ENCODE data around the gene ELOVL6. TPM values are rescaled to one million over a fixed set of nuclear protein-coding genes. Genes with fewer than 3 reads are reported as not detected.

The ELOVL6 gene
- total and polyA plus RNA-seq, 9 of the 15 experiments (the other 6 are each of a cell fraction or from before 2014, with no cell fraction given): 18.3 to 82.6 (median 46.0) TPM

GRCh38 chr4:110019153-110019552, 179.3 kb downstream of the ELOVL6 start:
- no peak overlapping the region for H3K9ac ChIP-seq (ENCODE audit: insufficient read depth in 1 of 2, low read depth in 2 of 2, low read length in 2 of 2)
- no peak overlapping the region for H3K27ac ChIP-seq (ENCODE audit: extremely low read depth, low read depth, low read length)
- no peaks in the 10 kb centered on the region for H3K36me3 ChIP-seq (ENCODE audit: control insufficient read depth, insufficient read depth, low read length)
- H3K27me3 ChIP-seq (ENCODE audit: control insufficient read depth in 2 of 2, insufficient read depth in 2 of 2, low read length in 2 of 2): peaks cover 0 to 4% of the 10 kb centered on the region in 2 experiments; a peak in 1 of 5 replicates
- no peak overlapping the region for H2AFZ ChIP-seq (ENCODE audit: low read depth, low read length)
- no peak for ATAC-seq
- no peaks in the 10 kb centered on the region for H3K9me1 ChIP-seq (ENCODE audit: control insufficient read depth, insufficient read depth, low read length)
- FAIRE-seq: no peak
- intact Hi-C loops (cut with micrococcal nuclease): no loop called here
- H3K4me1 ChIP-seq (replicated peaks in 1 of 2; ENCODE audit: control insufficient read depth in 2 of 2, insufficient read depth in 2 of 2, low read length in 2 of 2): no peaks in the 10 kb centered on the region
- no peaks in the 10 kb centered on the region for H4K20me1 ChIP-seq (replicated peaks; ENCODE audit: control insufficient read depth, insufficient read depth, low read length)
- no peak overlapping the region for H3K4me3 ChIP-seq
- no peak overlapping the region for H3K4me2 ChIP-seq (ENCODE audit: insufficient read depth, low read length)
- 0% methylated on average over 3 of the region's 3 CpGs for WGBS (ENCODE audit: insufficient coverage, low coverage, missing lambda C conversion rate)
- ChIA-PET CTCF (ENCODE audit: low intra/inter-chr PET ratio) (no interaction called here), POLR2A (interaction anchor here (1.3 kb wide), 1 partner anchor 12 kb away, joined by 3 read pairs; no protein-coding TSS in a partner anchor)
- no peak for DNase-seq (ENCODE audit: extremely low read depth in 1 of 4, low spot score in 3 of 4)
- in situ Hi-C loops (cut with MboI): no loop called here
- BruUV-seq (replicated peaks): no TSS peak
- H3K79me2 ChIP-seq (ENCODE audit: control insufficient read depth, insufficient read depth, low read length): no peaks in the 10 kb centered on the region
- H3K9me3 ChIP-seq (replicated peaks; ENCODE audit: control insufficient read depth, insufficient read depth, low read depth, low read length): no peaks in the 10 kb centered on the region
- TF ChIP-seq, protein P1, sequence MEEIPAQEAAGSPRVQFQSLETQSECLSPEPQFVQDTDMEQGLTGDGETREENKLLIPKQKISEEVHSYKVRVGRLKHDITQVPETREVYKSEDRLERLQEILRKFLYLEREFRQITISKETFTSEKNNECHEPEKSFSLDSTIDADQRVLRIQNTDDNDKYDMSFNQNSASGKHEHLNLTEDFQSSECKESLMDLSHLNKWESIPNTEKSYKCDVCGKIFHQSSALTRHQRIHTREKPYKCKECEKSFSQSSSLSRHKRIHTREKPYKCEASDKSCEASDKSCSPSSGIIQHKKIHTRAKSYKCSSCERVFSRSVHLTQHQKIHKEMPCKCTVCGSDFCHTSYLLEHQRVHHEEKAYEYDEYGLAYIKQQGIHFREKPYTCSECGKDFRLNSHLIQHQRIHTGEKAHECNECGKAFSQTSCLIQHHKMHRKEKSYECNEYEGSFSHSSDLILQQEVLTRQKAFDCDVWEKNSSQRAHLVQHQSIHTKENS (CRISPR knock-in tag; IDR thresholded peaks at IDR 0.05): no peak
- TF ChIP-seq TEAD2 (tag; IDR thresholded peaks at IDR 0.05): no peak
- TF ChIP-seq CBFA2T2 (conservative IDR thresholded peaks at IDR 0.05): no peak
- TF ChIP-seq BHLHE40 (IDR thresholded peaks at IDR 0.05; ENCODE audit: low read length): no peak
- TF ChIP-seq SIN3A (IDR thresholded peaks at IDR 0.05; ENCODE audit: borderline replicate concordance in 2 of 2, control insufficient read depth in 1 of 2, low read depth in 2 of 2, low read length in 2 of 2): no peak
- no peak for TF ChIP-seq RUNX1 (IDR thresholded peaks at IDR 0.05; ENCODE audit: low read depth)
- TF ChIP-seq BRD9 (IDR thresholded peaks at IDR 0.05; ENCODE audit: low read depth, partially characterized antibody): no peak
- TF ChIP-seq E2F6 (IDR thresholded peaks at IDR 0.05; ENCODE audit: borderline replicate concordance in 1 of 2, extremely low read depth in 1 of 2, insufficient read depth in 1 of 2, insufficient read length in 1 of 2, low read depth in 1 of 2, low read length in 1 of 2, poor library complexity in 1 of 2, severe bottlenecking in 1 of 2): no peak
- no peak for TF ChIP-seq POLR2G (IDR thresholded peaks at IDR 0.05; ENCODE audit: low read depth, low read length)
- TF ChIP-seq RAD51 (IDR thresholded peaks at IDR 0.05; ENCODE audit: borderline replicate concordance, low read depth): no peak
- no peak for TF ChIP-seq SAP30 (IDR thresholded peaks at IDR 0.05; ENCODE audit: borderline replicate concordance, insufficient read depth, low read depth, low read length, poor library complexity, severe bottlenecking)
